Endodermal cell (in vitro differentiated cells): Measurements from ENCODE around the gene APC. TPM values are rescaled to one million over a fixed set of nuclear protein-coding genes. Genes with fewer than 3 reads are reported as not detected.

ENCODE experiments used
- DNase-seq: peaks from one replicate; pipeline ENCODE4 v3.0.0-alpha.2; 2017
- H3K27ac ChIP-seq: 2 replicates; pipeline ENCODE4 v1.5.1; 2013; ENCODE audit warnings: mild to moderate bottlenecking, low read depth, low read length, moderate library complexity
- H3K27me3 ChIP-seq: 2 replicates; pipeline ENCODE4 v1.6.1; 2013; ENCODE audit warnings: mild to moderate bottlenecking, low read length, moderate library complexity; ENCODE audit not compliant: insufficient read depth, control insufficient read depth, poor library complexity, severe bottlenecking
- H3K36me3 ChIP-seq: 2 replicates; pipeline ENCODE4 v1.7.0; 2013; ENCODE audit warnings: mild to moderate bottlenecking, low read length, moderate library complexity; ENCODE audit not compliant: control insufficient read depth, insufficient read depth
- H3K4me1 ChIP-seq: one replicate; pipeline ENCODE4 v1.7.0; 2013; ENCODE audit warnings: low read length; ENCODE audit not compliant: control insufficient read depth, insufficient read depth
- H3K4me3 ChIP-seq: 2 replicates; pipeline ENCODE4 v1.5.1; 2013; ENCODE audit warnings: mild to moderate bottlenecking, low read length, moderate library complexity
- H3K9ac ChIP-seq: 2 replicates; pipeline ENCODE4 v1.6.1; 2013; ENCODE audit warnings: mild to moderate bottlenecking, low read length, moderate library complexity; ENCODE audit not compliant: poor library complexity, severe bottlenecking; ENCODE audit errors: extremely low read depth
- H3K9me3 ChIP-seq: 2 replicates; pipeline ENCODE4 v1.6.1; 2013; ENCODE audit warnings: mild to moderate bottlenecking, low read length, moderate library complexity; ENCODE audit not compliant: control insufficient read depth
- H3K27ac Mint-ChIP-seq: 2 replicates; pipeline ENCODE4 v1.8.0; 2020; ENCODE audit warnings: mixed read lengths
- H3K27me3 Mint-ChIP-seq: 2 replicates; pipeline ENCODE4 v1.8.0; 2021; ENCODE audit warnings: mild to moderate bottlenecking, mixed read lengths; ENCODE audit not compliant: insufficient read depth
- H3K36me3 Mint-ChIP-seq: 2 replicates; pipeline ENCODE4 v1.8.0; 2020; ENCODE audit warnings: low read depth, mixed read lengths
- H3K4me1 Mint-ChIP-seq: 2 replicates; pipeline ENCODE4 v1.8.0; 2020; ENCODE audit warnings: mixed read lengths
- H3K4me3 Mint-ChIP-seq: 2 replicates; pipeline ENCODE4 v1.8.0; 2020; ENCODE audit warnings: mild to moderate bottlenecking, moderate library complexity, mixed read lengths
- H3K9me3 Mint-ChIP-seq: 2 replicates; pipeline ENCODE4 v1.8.0; 2020; ENCODE audit warnings: mild to moderate bottlenecking, mixed read lengths
- CTCF ChIP-seq: fragments of 200-600 bp; sonication (generic); conservative IDR thresholded peaks from 2 replicates; pipeline ENCODE4 v1.5.0; 2021; ENCODE audit warnings: antibody characterized with exemption, mild to moderate bottlenecking
- WGBS, 2 experiments: methylation state at CpG; one replicate each; pipeline versions ENCODE4 v1.1.5 to v1.1.7; 2013; ENCODE audit warnings: missing lambda C conversion rate in 2 of 2, mixed read lengths in 1 of 2; ENCODE audit not compliant: insufficient coverage in 1 of 2, insufficient read length in 1 of 2; 5-methylcytosine and 5-hydroxymethylcytosine counted together
- total RNA-seq, 2 donors: library from RNA; stranded (reverse); fragmentation: NEBNext Ultra II Directional in 1 of 2; extraction: Animal tissue kit (Norgen Biotek cat#: 25700) in 1 of 2; gene quantifications; 2 replicates in 1 of 2; 3 replicates in 1 of 2; pipeline ENCODE4 v1.2.1, GENCODE V29; 2021

Gene APC
- total RNA-seq, 2 donors from 2014 or later: 66.3 to 87.6 TPM

GRCh38 chr5:112696786-112697185 lies 40.9 kb upstream of the APC start:
- WGBS, 2 experiments: 74 to 78% methylated on average over 4 to 5 of the region's 5 CpGs
- Histone ChIP-seq H3K36me3 (no peaks in the 10 kb centered on the region), H3K9me3 (peaks cover 4% of the 10 kb centered on the region), H3K4me3 (no peak overlapping the region), H3K27ac (no peak overlapping the region), H3K27me3 (no peaks in the 10 kb centered on the region), H3K9ac (no peak overlapping the region), H3K4me1 (no peaks in the 10 kb centered on the region)
- H3K36me3 Mint-ChIP-seq: no peaks in the 10 kb centered on the region
- no peak for DNase-seq
- H3K27ac Mint-ChIP-seq: no peak overlapping the region
- no peak for TF ChIP-seq CTCF
- no peaks in the 10 kb centered on the region for H3K9me3 Mint-ChIP-seq
- peaks cover 2% of the 10 kb centered on the region for H3K27me3 Mint-ChIP-seq
- H3K4me3 Mint-ChIP-seq: no peak overlapping the region
- H3K4me1 Mint-ChIP-seq: peaks cover 11% of the 10 kb centered on the region

- no peaks in the 10 kb centered on the region for H3K36me3 ChIP-seq
- no peaks in the 10 kb centered on the region for H3K9me3 Mint-ChIP-seq
- H3K27me3 ChIP-seq: no peaks in the 10 kb centered on the region
- H3K4me3 ChIP-seq: no peak overlapping the region
- H3K9me3 ChIP-seq: no peaks in the 10 kb centered on the region
- DNase-seq: no peak
- H3K4me1 Mint-ChIP-seq: peaks cover 11% of the 10 kb centered on the region
- no peak overlapping the region for H3K27ac Mint-ChIP-seq
- no peaks in the 10 kb centered on the region for H3K36me3 Mint-ChIP-seq
- H3K9ac ChIP-seq: no peak overlapping the region
- TF ChIP-seq CTCF: no peak
- H3K4me1 ChIP-seq: no peaks in the 10 kb centered on the region
- WGBS, 2 experiments: 64 to 90% methylated on average over 2 of the region's 2 CpGs
- H3K4me3 Mint-ChIP-seq: no peak overlapping the region
- peaks cover 2% of the 10 kb centered on the region for H3K27me3 Mint-ChIP-seq
- no peak overlapping the region for H3K27ac ChIP-seq
Measured at GRCh38 chr5:112697322-112697721, 40.4 kb upstream of the APC start.

- Mint-ChIP-seq H3K9me3 (no peaks in the 10 kb centered on the region), H3K27me3 (peaks cover 2% of the 10 kb centered on the region), H3K36me3 (no peaks in the 10 kb centered on the region), H3K4me3 (no peak overlapping the region), H3K4me1 (peaks cover 11% of the 10 kb centered on the region), H3K27ac (no peak overlapping the region)
- Histone ChIP-seq H3K27ac (no peak overlapping the region), H3K4me3 (no peak overlapping the region), H3K9ac (no peak overlapping the region), H3K9me3 (no peaks in the 10 kb centered on the region), H3K4me1 (no peaks in the 10 kb centered on the region), H3K27me3 (no peaks in the 10 kb centered on the region), H3K36me3 (no peaks in the 10 kb centered on the region)
- no peak for TF ChIP-seq CTCF
- DNase-seq: no peak
- WGBS, 2 experiments: 85 to 100% methylated on average over 2 of the region's 2 CpGs
Measured at GRCh38 chr5:112697833-112698232, 39.9 kb upstream of the APC start.
